ENCODE measurements around the gene TNNC2.

GRCh38 chr20:45783656-45784294 lies 43.3 kb downstream of the TNNC2 start:
- TF ChIP-seq CTCF (IDR thresholded peaks at IDR 0.05; ENCODE audit: extremely low read depth in 1 of 2, insufficient read depth in 1 of 2, low read depth in 1 of 2, low read length in 2 of 2) (no peak), POLR2A (IDR thresholded peaks at IDR 0.05; ENCODE audit: low read depth, low read length) (no peak), GATA2 (IDR thresholded peaks at IDR 0.05; ENCODE audit: insufficient read depth, insufficient read length, low read depth, low read length) (no peak), POLR2AphosphoS5 (IDR thresholded peaks at IDR 0.05; ENCODE audit: insufficient read depth, low read depth, low read length) (no peak), JUN (IDR thresholded peaks at IDR 0.05; ENCODE audit: borderline replicate concordance, insufficient read depth, insufficient read length, low read depth) (no peak)

Data from endothelial cell of umbilical vein (primary cell).